Endodermal cell (in vitro differentiated cells): ENCODE results near the gene RBMS3. TPM values are rescaled to one million over a fixed set of nuclear protein-coding genes. Genes with fewer than 3 reads are reported as not detected.

Experiments
- DNase-seq: peaks from one replicate; pipeline ENCODE4 v3.0.0-alpha.2; 2017
- H3K27ac ChIP-seq: 2 replicates; pipeline ENCODE4 v1.5.1; 2013; ENCODE audit warnings: mild to moderate bottlenecking, low read depth, low read length, moderate library complexity
- H3K27me3 ChIP-seq: 2 replicates; pipeline ENCODE4 v1.6.1; 2013; ENCODE audit warnings: mild to moderate bottlenecking, low read length, moderate library complexity; ENCODE audit not compliant: insufficient read depth, control insufficient read depth, poor library complexity, severe bottlenecking
- H3K36me3 ChIP-seq: 2 replicates; pipeline ENCODE4 v1.7.0; 2013; ENCODE audit warnings: mild to moderate bottlenecking, low read length, moderate library complexity; ENCODE audit not compliant: control insufficient read depth, insufficient read depth
- H3K4me1 ChIP-seq: one replicate; pipeline ENCODE4 v1.7.0; 2013; ENCODE audit warnings: low read length; ENCODE audit not compliant: control insufficient read depth, insufficient read depth
- H3K4me3 ChIP-seq: 2 replicates; pipeline ENCODE4 v1.5.1; 2013; ENCODE audit warnings: mild to moderate bottlenecking, low read length, moderate library complexity
- H3K9ac ChIP-seq: 2 replicates; pipeline ENCODE4 v1.6.1; 2013; ENCODE audit warnings: mild to moderate bottlenecking, low read length, moderate library complexity; ENCODE audit not compliant: poor library complexity, severe bottlenecking; ENCODE audit errors: extremely low read depth
- H3K9me3 ChIP-seq: 2 replicates; pipeline ENCODE4 v1.6.1; 2013; ENCODE audit warnings: mild to moderate bottlenecking, low read length, moderate library complexity; ENCODE audit not compliant: control insufficient read depth
- H3K27ac Mint-ChIP-seq: 2 replicates; pipeline ENCODE4 v1.8.0; 2020; ENCODE audit warnings: mixed read lengths
- H3K27me3 Mint-ChIP-seq: 2 replicates; pipeline ENCODE4 v1.8.0; 2021; ENCODE audit warnings: mild to moderate bottlenecking, mixed read lengths; ENCODE audit not compliant: insufficient read depth
- H3K36me3 Mint-ChIP-seq: 2 replicates; pipeline ENCODE4 v1.8.0; 2020; ENCODE audit warnings: low read depth, mixed read lengths
- H3K4me1 Mint-ChIP-seq: 2 replicates; pipeline ENCODE4 v1.8.0; 2020; ENCODE audit warnings: mixed read lengths
- H3K4me3 Mint-ChIP-seq: 2 replicates; pipeline ENCODE4 v1.8.0; 2020; ENCODE audit warnings: mild to moderate bottlenecking, moderate library complexity, mixed read lengths
- H3K9me3 Mint-ChIP-seq: 2 replicates; pipeline ENCODE4 v1.8.0; 2020; ENCODE audit warnings: mild to moderate bottlenecking, mixed read lengths
- CTCF ChIP-seq: fragments of 200-600 bp; sonication (generic); conservative IDR thresholded peaks from 2 replicates; pipeline ENCODE4 v1.5.0; 2021; ENCODE audit warnings: antibody characterized with exemption, mild to moderate bottlenecking
- WGBS, 2 experiments: methylation state at CpG; one replicate each; pipeline versions ENCODE4 v1.1.5 to v1.1.7; 2013; ENCODE audit warnings: missing lambda C conversion rate in 2 of 2, mixed read lengths in 1 of 2; ENCODE audit not compliant: insufficient coverage in 1 of 2, insufficient read length in 1 of 2; 5-methylcytosine and 5-hydroxymethylcytosine counted together
- total RNA-seq, 2 donors: library from RNA; stranded (reverse); fragmentation: NEBNext Ultra II Directional in 1 of 2; extraction: Animal tissue kit (Norgen Biotek cat#: 25700) in 1 of 2; gene quantifications; 2 replicates in 1 of 2; 3 replicates in 1 of 2; pipeline ENCODE4 v1.2.1, GENCODE V29; 2021

RBMS3 gene
- total RNA-seq, 2 donors from 2014 or later: 2.0 to 7.3 TPM

- H3K9ac ChIP-seq: no peak overlapping the region
- no peaks in the 10 kb centered on the region for H3K9me3 ChIP-seq
- H3K36me3 ChIP-seq: no peaks in the 10 kb centered on the region
- no peaks in the 10 kb centered on the region for H3K27me3 ChIP-seq
- WGBS, 2 experiments: 90 to 100% methylated on average over 1 to 3 of the region's 3 CpGs
- DNase-seq: no peak
- no peak overlapping the region for H3K4me3 ChIP-seq
- TF ChIP-seq CTCF: no peak
- Mint-ChIP-seq H3K27ac (no peak overlapping the region), H3K36me3 (no peaks in the 10 kb centered on the region), H3K9me3 (peaks cover 3% of the 10 kb centered on the region), H3K4me1 (no peaks in the 10 kb centered on the region), H3K27me3 (no peaks in the 10 kb centered on the region), H3K4me3 (no peak overlapping the region)
- H3K4me1 ChIP-seq: no peaks in the 10 kb centered on the region
- no peak overlapping the region for H3K27ac ChIP-seq
These were observed 225.6 kb downstream of the RBMS3 start for GRCh38 chr3:29506502-29506901.

GRCh38 chr3:29511701-29512100 lies 230.8 kb downstream of the RBMS3 start:
- WGBS, 2 experiments: 100% methylated on average over 1 of the region's 1 CpG; no CpG with 5 or more reads in 1 of the 2 experiments
- no peak for TF ChIP-seq CTCF
- no peak overlapping the region for H3K9ac ChIP-seq

GRCh38 chr3:29512641-29513040 lies 231.8 kb downstream of the RBMS3 start:
- no peak overlapping the region for H3K9ac ChIP-seq
- Mint-ChIP-seq H3K4me3 (no peak overlapping the region), H3K9me3 (no peaks in the 10 kb centered on the region), H3K27ac (no peak overlapping the region), H3K4me1 (peaks cover 10% of the 10 kb centered on the region), H3K36me3 (no peaks in the 10 kb centered on the region), H3K27me3 (no peaks in the 10 kb centered on the region)
- H3K27ac ChIP-seq: peak overlapping the region; percentile 73
- DNase-seq: no peak
- H3K27me3 ChIP-seq: no peaks in the 10 kb centered on the region
- no peak overlapping the region for H3K4me3 ChIP-seq
- 93 to 100% methylated on average over 1 to 4 of the region's 4 CpGs for WGBS, 2 experiments
- H3K36me3 ChIP-seq: no peaks in the 10 kb centered on the region
- H3K4me1 ChIP-seq: no peaks in the 10 kb centered on the region
- TF ChIP-seq CTCF: no peak
- H3K9me3 ChIP-seq: no peaks in the 10 kb centered on the region

More at GRCh38 chr3:29511701-29512100, 230.8 kb downstream of the RBMS3 start:
- no peak overlapping the region for H3K27ac Mint-ChIP-seq
- Histone ChIP-seq H3K27ac (no peak overlapping the region), H3K27me3 (no peaks in the 10 kb centered on the region), H3K36me3 (no peaks in the 10 kb centered on the region), H3K9me3 (no peaks in the 10 kb centered on the region), H3K4me3 (no peak overlapping the region), H3K4me1 (no peaks in the 10 kb centered on the region)
- peaks cover 10% of the 10 kb centered on the region for H3K4me1 Mint-ChIP-seq
- no peaks in the 10 kb centered on the region for H3K36me3 Mint-ChIP-seq
- no peaks in the 10 kb centered on the region for H3K27me3 Mint-ChIP-seq
- no peak for DNase-seq
- H3K4me3 Mint-ChIP-seq: no peak overlapping the region
- no peaks in the 10 kb centered on the region for H3K9me3 Mint-ChIP-seq
